Right lung (tissue), 5 donors: ENCODE measurements around the gene IFNGR1. TPM values are rescaled to one million over a fixed set of nuclear protein-coding genes. Genes with fewer than 3 reads are reported as not detected.

Experiments
- DNase-seq, 2 donors: peaks; one replicate each; pipeline ENCODE4 v3.0.0-alpha.2; 2013
- polyA plus RNA-seq, 5 donors: library from polyadenylated mRNA; unstranded; fragments of 120-200 nt; gene quantifications; one replicate each; pipeline versions ENCODE4 v1.2.1 to v1.2.3, GENCODE V29; 2013; ENCODE audit warnings: inconsistent platforms in 1 of 5, low replicate concordance in 1 of 5; ENCODE audit not compliant: insufficient read length in 5 of 5, insufficient read depth in 1 of 5

The IFNGR1 gene
- polyA plus RNA-seq, 5 donors = 61.5 to 93.2 (median 79.6) TPM

DNA sequence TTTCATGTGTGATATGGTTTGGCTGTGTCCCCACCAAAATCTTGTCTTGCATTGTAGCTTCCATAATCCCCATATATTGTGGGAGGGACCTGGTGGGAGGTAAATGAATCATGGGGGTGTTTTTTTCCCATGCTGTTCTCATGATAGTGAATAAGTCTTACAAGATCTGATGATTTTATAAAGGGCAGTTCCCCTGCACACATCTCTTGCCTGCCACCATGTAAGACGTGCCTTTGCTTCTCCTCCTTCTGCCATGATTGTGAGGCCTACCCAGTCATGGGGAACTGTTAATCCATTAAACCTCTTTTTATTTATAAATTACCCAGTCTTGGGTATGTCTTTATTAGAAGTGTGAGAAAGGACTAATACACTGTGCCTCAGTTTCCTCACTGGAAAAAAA lies 41.6 kb downstream of the IFNGR1 start:
- no peak for DNase-seq

DNA sequence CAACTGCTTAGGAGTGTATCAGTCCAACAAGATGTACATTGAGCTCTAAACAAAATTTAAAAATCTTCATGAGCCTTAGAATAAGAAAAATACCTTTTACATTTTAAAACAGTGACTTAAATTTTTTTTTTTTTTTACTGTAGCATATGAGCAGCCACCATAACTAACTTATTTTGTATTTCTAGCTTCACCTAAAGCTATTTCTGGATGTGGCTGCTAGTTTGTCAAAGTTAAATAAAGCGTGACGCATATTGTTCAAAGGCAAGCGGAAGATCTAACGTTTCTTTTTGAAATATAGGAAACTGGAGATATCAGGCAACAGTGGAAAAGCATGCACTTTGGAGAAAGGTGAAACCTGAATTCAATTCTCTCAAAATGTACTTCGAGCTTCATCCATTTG lies 42.5 kb downstream of the IFNGR1 start:
- no peak for DNase-seq

DNA sequence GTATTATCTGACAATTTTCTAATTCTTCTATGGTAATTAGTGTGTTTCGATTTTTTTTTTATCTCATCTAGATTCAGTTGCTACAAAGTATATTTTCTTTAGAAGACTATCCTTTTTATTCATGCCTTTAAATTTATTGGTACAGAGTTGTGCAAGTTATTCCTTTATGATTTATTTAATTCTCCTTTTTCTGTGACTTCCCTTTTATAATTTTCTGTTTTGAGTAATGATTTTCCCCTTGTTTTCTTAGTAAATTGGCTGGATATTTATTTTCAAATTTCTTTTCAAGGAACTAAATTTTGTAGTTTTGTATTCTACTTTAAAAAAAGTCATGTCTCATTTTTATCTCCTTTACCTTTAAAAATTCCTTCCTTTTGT lies 43.3 kb downstream of the IFNGR1 start:
- no peak for DNase-seq

DNA sequence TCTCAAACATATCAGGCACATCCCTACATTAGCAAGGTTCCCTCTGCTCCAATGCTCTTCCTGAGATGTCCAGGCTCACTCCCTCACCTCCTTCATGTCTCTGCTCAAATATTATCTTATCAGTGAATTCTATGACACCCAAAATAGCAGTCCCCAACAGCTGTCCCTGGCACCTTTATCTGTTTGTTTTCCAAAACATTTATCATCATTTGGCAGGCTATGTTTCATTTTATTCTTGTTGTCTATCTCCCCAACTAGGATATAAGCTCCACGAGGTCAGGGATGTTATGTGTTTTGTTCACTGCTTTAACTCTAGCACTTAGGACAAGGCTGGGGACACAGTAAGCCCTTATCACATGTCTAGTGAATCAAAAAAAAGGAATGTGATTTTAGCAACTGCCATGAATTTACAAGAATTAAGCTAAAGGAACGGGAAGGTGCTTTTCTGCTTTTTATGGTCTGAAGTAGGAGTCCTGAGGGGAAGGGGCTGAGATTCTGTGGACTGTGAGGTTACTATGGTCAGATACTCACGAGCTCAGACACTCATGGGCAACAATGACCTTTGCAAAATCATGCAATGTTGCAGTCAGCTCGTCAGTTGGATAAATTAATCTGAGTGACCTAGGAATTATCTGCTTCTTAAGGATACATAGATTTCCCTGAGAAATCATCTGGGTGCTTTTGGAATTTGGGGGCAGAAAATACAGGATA lies 43.9 kb downstream of the IFNGR1 start:
- DNase-seq = no peak

DNA sequence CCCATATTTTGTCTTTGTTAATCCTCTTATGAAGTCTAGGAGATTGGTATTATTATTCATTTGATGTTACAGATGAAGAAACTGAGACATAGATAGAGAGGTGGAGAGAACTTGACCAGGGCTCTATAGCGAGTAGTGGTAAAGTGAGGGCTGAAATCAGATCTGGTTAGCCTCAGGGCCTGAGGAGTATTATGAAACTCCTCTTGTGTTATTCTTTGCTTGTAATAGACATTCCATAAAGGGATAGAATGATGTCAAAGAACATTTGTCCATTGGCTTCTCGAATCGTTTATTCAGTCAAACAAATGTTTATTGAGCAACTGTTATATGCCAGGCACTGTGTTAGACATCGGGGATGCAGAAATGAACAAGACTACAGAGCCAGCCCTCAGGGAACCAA lies 45.7 kb downstream of the IFNGR1 start, which contains the start of gene IL22RA2:
Gene IL22RA2 (minus strand): TSS at position 144 of the 400 bp plus-strand sequence. CDS start 11,895 bp downstream, outside the sequence.
- no peak for DNase-seq

DNA sequence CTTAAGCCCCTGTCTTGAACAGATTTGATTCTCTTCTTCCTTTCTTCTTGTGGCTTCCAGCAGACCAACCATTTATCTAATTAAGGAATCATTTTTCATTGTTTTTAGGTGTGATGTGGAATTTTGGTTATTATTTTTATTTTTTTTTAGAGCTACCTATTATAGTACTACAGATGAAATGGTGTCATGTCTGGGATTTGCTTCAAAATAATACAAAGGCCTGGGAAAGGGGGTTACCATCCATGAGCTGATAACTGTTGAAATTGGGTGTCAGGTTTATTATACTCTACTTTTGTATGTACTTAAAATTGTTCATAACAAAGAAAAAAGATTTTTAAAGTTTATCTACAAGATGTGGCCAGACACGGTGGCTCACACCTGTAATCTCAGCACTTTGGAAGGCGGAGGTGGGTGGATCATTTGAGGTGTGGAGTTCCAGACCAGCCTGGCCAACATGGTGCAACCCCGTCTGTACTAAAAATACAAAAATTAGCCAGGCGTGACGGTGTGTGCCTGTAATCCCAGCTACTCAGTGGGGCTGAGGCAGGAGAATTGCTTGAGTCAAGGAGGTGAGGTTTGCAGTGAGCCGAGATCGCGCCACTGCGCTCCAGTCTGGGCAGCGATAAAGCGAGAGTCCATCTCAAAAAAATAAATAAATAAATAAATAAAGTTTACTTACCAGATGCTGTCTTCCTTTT lies 46.3 kb downstream of the IFNGR1 start:
- no peak for DNase-seq

DNA sequence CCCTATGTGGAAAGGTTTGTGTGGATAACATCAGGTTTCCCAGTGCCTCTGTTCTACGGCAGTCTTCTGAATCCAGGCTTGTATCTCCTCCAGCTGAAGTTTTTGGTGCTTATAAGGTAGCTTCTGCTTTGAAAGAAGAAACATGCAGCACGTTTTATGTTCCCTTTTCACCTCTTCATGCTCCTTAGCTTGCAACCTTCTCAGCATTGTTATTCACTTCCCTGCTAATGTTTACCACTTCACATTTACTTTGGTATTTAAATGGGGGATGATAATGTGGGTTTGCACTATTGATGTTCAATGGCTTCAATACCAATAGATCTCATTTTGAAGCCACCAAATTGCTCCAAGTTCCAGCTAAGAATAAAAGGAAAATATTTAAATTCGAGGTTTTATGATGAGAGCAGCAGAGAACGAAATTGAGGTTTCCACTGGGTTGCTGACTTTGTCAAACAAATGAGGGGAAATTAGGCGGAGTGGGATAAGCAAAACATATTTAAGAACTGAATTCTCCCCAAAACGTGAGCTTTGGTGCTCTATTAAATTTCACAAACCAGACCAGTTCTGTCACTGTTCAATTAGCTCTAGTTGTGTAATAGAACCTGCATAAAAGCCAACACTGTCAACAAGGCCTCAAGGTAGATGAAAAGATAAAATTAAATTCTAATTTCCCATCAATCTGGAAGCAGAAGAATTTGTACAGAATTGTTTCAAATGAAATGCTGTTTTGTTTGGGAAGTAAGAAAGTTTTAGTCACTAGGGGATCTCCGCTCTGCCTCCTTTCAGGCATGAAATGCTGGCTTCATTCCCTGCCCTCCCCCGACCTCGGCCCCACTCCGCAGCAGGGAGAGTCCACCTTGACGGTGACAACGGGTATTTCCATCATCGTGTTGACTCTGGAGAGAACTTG lies 47.1 kb downstream of the IFNGR1 start:
- DNase-seq = no peak

DNA sequence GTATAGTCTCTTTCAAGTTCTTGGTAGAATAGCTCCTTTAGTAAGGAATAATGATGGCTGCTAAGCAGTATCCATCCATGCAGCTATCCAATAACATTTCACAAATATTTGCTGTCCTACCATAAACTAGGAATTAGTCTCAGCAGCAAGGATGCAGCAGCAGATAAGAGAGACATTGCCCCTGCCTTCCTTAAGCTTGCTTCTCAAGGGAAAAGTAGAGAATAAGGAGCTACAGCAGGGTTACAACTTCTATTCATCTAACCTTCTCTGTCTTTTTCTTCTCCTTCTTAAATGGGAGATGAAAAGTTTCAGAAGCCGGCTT lies 48.2 kb downstream of the IFNGR1 start:
- DNase-seq = no peak

DNA sequence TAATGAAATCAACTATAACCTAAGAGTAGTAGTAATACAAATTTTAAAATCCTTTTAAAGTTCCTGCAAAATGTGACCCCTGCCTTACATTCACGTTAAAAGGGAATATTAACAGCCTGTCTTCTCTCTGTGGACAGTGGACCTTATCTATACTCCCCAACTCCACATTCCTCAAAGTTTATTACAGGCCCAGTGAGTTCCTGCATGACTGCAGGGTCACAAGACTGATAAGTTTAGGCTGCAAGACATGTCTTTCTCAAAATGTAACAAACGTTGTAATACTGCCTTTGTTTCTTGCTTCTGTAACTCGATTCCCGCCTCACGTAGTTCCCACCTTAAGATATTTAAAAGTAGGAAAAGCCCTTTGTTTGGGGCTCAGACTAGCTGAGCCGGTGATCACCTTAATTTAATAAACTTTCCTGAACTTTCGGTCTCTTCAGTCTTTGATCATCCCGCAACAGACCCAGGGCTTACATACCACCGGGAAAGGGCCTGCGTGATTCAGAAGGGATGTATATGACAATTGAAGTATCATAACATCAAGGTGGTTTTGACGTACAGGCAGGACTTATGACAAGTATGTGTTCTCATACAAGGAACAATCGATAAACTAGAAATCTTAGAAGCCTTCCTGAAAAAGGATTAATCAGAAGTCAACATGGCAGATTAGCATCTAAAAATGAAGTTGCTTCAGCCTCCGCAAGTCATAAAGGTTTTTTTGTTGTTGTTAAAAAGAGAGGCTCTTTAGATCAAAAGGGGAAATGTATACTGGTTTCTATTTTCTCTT lies 48.7 kb downstream of the IFNGR1 start:
- no peak for DNase-seq

DNA sequence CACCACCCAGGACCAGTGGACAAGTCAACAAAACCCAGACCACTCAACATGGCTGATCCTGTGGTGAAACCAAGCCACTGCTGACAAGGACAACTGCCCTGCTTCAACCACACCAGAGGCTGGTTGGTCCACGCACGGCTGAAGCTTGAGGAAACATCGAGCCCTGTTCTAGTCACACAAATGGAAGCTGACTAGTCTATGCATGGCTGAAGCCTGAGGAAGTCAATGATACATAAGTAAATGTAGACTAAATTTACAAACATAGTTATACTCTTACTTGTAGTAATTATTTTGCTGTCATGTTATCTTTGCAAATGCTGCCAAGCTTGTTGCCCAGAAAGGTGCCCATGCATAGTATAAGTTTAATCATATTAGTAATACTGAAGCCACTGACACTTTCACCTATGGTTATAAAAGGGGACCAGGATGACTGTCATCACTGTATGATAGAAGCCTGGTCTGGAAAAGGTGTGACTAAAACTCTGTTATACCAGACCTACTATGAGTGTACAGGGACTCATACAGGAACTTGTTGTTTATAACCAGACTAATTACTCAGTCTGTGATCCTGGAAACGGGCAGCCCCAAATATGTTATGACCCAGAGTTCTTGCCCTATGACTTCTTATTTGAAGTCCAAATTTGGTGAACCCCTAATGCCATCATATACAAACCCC lies 51.3 kb downstream of the IFNGR1 start:
- no peak for DNase-seq

DNA sequence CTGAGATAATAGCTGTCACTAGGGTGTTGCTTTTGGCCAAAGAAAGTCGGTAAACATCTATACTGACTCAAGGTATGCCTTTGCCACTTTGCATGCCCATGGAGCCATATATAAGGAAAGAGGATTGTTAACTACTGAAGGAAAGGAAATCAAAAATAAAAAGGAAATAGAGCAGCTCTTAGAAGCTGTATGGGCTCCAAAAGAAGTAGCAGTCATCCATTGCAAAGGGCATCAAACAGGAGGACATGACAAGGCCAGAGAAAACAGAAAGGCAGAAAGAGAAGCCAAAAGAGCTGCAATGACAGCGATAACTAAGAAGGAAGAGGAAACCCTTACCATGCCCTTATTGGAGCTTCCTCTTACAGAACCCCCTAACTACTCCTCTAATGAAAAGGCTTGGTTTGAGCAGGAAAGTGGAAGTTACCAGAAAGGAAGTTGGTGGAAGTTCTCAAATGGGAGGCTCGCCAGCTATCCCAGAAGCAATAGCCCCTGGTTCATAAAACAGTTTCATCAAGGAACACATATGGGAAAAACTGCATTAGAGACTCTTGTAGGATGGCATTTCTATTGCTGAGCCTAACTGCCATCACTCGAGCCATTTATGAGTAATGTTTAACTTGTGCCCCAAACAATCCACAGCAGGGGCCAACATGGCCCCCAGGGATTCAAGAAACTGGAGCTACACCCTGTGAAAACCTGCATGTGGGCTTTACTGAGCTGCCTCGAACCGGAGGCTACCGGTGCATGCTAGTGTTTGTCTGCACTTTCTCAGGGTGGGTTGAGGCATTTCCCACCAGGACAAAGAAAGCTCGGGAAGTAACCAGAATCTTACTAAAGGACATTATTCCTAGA lies 52.7 kb downstream of the IFNGR1 start:
- no peak for DNase-seq

DNA sequence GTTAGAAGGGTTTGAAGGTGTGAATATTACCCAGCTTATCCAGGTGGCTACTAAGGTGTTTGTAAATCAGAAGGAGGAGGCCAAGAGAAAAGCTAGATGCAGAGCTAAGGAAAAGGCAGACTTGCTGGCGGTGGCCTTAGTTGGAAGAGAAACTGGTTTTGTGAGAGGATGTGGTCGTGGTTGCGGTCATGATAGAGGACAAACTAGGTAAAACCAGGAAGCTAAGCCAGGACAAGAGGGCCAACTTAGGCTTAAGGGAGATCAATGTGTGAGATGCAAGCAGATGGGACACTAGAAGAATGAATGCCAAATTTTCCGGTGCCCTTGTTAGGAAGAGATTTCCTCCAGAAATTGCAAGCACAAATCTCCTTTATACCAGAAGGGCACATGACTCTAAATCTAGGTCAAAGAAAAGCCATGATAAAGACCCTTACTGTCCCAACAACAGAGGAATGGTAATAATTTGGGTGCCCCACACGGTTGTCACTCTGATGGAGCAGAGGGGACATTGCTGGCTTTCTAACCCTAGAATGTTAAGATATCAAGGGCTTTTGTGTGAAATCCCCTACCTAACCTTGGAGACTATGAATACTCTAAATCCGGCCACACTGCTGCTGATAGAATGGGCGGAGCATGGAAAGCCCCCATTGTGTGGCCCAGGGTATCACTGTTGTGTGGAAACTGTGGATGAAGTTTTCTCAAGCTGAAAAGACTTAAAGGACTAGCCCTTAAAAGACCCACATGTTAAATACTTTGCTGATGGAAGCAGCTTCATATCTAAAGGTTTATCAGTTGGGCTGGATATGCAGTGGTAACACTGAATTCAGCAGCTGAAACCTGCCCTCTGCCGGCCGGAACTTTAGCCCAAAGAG lies 53.6 kb downstream of the IFNGR1 start:
- no peak for DNase-seq

DNA sequence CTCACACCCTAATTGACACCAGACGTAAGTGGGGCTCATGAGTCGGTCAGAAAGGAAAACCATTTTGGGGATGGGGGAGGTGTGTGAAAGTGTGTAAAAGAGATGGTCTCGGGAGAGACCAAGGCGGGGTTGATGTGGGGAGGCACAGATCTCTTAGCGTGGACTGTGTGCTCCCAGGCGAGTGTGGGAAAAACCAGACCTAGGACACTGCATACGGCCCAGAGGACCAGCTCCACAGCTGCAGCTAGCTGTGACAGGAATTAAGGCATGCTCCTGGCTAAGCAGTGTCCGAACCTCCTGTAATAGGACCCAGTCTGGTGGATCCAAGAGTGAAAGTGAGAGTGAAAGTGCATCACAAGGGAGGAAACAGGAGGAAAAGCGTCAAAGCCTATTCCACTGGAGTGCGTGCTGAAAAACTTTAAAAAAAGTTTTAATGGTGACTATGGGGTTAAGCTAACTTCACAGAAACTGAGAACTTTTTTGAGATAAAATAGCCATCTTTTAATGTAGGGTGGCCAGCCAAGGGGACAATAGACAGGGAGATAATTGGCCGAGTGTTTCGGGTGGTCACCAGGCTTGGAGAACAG lies 55.4 kb downstream of the IFNGR1 start:
- no peak for DNase-seq

DNA sequence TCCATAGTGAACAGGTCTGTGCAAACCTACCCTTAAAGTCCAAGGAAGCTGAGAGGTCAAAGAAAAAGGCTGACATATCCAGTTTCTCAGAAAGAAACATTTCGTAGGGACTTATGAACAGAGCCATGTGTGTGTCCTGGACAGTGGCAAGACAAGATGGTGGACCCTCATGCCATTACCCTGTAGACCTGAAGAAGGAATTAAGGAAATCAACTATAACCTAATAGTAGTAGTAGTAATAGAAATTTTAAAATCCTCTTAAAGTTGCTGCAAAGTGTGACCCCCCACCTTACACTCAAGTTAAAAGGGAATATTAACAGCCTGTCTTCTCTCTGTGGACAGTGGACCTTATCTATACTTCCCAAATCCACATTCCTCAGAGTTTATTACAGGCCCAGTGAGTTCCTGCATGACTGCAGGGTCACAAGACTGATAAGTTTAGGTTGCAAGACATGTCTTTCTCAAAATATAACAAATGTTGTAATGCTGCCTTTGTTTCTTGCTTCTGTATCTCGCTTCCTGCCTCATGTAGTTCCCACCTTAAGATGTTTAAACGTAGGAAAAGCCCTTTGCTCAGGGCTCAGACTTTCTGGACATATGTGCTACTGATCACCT lies 56.4 kb downstream of the IFNGR1 start:
- DNase-seq = no peak

DNA sequence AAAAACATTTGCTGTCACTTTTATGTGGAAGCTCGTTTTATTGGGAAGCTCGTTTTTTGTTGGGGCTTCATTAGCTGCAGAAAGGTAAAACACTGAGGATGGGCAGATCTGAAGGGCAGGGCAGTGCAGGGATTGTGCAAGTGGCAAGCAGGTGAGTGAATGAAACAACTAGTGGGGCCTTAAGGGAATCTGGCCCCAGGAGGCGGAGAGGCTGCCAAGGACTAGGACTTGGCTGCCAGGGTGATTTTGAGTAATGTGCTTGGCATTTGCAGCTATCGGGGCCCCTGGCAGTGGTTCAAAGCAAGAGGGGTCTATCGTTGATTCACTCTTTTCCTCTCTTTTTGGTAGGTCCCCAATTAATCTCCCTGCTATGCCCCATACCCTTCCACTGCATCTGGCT lies 57.2 kb downstream of the IFNGR1 start:
- DNase-seq = no peak

DNA sequence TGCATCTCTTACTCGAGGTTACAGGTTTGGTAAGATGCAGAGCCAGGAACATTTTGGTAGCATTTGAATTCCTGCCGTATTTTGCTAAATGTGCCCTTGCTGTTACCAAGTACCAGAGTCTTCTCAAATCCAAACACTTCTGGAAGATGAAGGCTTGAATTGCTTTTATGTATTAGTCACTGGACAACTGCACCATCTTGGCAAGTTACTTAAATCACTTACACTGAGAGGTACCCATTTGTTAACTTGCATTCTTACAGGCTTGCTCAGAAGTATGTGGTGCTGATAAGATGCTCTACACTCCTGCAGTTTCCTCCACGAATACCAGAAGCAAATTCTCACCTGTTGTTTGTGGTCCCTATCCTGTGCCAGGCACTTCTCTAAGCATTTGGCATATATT lies 58.4 kb downstream of the IFNGR1 start:
- no peak for DNase-seq

DNA sequence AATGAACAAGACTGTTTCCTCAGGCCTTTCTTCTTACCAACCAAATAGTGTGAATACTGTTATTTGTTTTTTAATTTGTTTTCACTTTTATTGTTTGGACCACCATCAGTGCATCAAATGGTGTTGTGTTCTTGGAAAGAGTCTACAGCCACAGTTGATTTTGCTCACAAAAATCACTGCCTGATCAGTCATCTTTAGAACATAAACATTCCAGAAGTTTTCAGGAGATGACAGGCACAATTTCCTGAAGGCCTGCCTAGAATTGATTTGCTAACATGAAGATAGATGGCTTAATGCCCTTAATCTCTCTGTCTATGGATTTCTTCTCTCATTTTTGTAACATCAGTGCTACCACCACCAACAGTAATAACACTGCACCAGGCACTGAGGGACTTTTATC lies 59.3 kb downstream of the IFNGR1 start:
- DNase-seq = no peak

DNA sequence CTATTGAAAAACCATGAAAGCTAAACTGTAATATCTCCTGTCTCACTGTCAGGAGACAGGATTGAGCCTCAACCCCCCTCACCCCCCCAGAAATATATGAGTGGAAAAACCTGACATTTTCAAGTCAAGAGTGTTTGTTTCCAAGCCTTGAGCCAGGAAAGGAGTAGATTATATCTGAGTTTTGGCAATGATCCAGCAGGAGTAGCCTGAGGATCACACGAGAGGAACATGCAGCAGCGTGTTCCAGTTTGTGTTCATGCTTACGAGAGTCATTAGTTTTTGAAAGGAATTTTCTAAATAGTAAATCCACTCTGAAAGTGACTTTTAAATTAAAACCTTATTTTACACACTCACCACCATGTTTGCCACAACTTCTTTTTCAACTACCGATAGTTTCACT lies 61.6 kb downstream of the IFNGR1 start:
- DNase-seq = peak; percentile 10 to 24
